GM18861 (cell line): Measurements from ENCODE around the gene CLIP1.
"Not testable (repeated sequence)": the region's sequence is repeated elsewhere in the genome, so short reads cannot be mapped to it uniquely, and the experiment has no call there.

ENCODE experiments used
- ATAC-seq: cut with Tn5 transposase; IDR thresholded peaks from one replicate; pipeline ENCODE4 v1.9.1; 2021; ENCODE audit not compliant: unreplicated experiment

CLIP1 gene

GRCh38 chr12:122260735-122261134 lies 161.7 kb downstream of the CLIP1 start:
- ATAC-seq = not testable (repeated sequence)

- not testable (repeated sequence) for ATAC-seq
These were observed 163.5 kb downstream of the CLIP1 start for GRCh38 chr12:122258939-122259338.

GRCh38 chr12:122258462-122258861 lies 164.0 kb downstream of the CLIP1 start:
- ATAC-seq = not testable (repeated sequence)

GRCh38 chr12:122250536-122250935 lies 171.9 kb downstream of the CLIP1 start:
- no peak for ATAC-seq

- ATAC-seq = no peak
These were observed 172.4 kb downstream of the CLIP1 start for GRCh38 chr12:122250047-122250446.

- no peak for ATAC-seq
These were observed 176.9 kb downstream of the CLIP1 start for GRCh38 chr12:122245553-122245952.

- ATAC-seq = no peak
These were observed 177.7 kb downstream of the CLIP1 start for GRCh38 chr12:122244565-122245371.

- no peak for ATAC-seq
These were observed 178.5 kb downstream of the CLIP1 start for GRCh38 chr12:122243965-122244364.

GRCh38 chr12:122238861-122239260 lies 183.6 kb downstream of the CLIP1 start:
- ATAC-seq = no peak

- ATAC-seq = no peak
These were observed 186.7 kb downstream of the CLIP1 start for GRCh38 chr12:122235741-122236140.

GRCh38 chr12:122232691-122233090 lies 189.8 kb downstream of the CLIP1 start:
- no peak for ATAC-seq

GRCh38 chr12:122230798-122231197 lies 191.7 kb downstream of the CLIP1 start:
- ATAC-seq = no peak

- ATAC-seq = no peak
These were observed 194.4 kb downstream of the CLIP1 start for GRCh38 chr12:122228092-122228491.

GRCh38 chr12:122227341-122227740 lies 195.1 kb downstream of the CLIP1 start:
- ATAC-seq = no peak

- no peak for ATAC-seq
These were observed 195.9 kb downstream of the CLIP1 start for GRCh38 chr12:122226366-122227125.

GRCh38 chr12:122225683-122226365 lies 196.6 kb downstream of the CLIP1 start, which contains the start of gene DIABLO:
TSS of gene DIABLO (minus strand) at chr12:122226052. CDS start at chr12:122226014, 38 bp downstream.
- peak; percentile 87 for ATAC-seq
